Cardiac muscle cell (in vitro differentiated cells and primary cell): ENCODE results near the gene GMIP. TPM values are rescaled to one million over a fixed set of nuclear protein-coding genes. Genes with fewer than 3 reads are reported as not detected.

ENCODE experiments used
- DNase-seq, 2 donors: peaks; one replicate each; pipeline versions ENCODE4 v3.0.0 to v3.0.0-alpha.2; 2010 to 2017; ENCODE audit warnings: low read depth in 1 of 2, low spot score in 1 of 2
- H3K27ac ChIP-seq: fragments of 200-600 bp; sonication (generic); 2 replicates; pipeline ENCODE4 v1.5.1; 2016
- H3K27me3 ChIP-seq: fragments of 200-600 bp; sonication (generic); 2 replicates; pipeline ENCODE4 v1.6.0; 2016; ENCODE audit warnings: control low read depth
- H3K36me3 ChIP-seq: fragments of 200-600 bp; sonication (generic); 2 replicates; pipeline ENCODE4 v1.5.1; 2016; ENCODE audit warnings: control low read depth
- H3K4me1 ChIP-seq: fragments of 200-600 bp; sonication (generic); 2 replicates; pipeline ENCODE4 v1.8.1; 2017; ENCODE audit warnings: low read depth, mild to moderate bottlenecking, mixed run types
- H3K4me3 ChIP-seq: fragments of 200-600 bp; sonication (generic); 2 replicates; pipeline ENCODE4 v1.5.1; 2016; ENCODE audit warnings: mild to moderate bottlenecking
- H3K9me3 ChIP-seq: fragments of 200-600 bp; sonication (generic); 2 replicates; pipeline ENCODE4 v1.5.1; 2017; ENCODE audit warnings: low read depth, mild to moderate bottlenecking, control low read depth
- CTCF ChIP-seq: IDR thresholded peaks from 2 replicates; pipeline ENCODE4 v1.5.1; 2012; ENCODE audit warnings: low read depth, mild to moderate bottlenecking, low read length
- polyA plus RNA-seq: library from polyadenylated mRNA; unstranded; fragments of >200 nt; fragmentation: Nextera tagmentation; extraction: Ambion mirVana; gene quantifications from 2 replicates; pipeline ENCODE4 v1.2.1, GENCODE V29; 2016
- total RNA-seq: library from RNA; depleted of rRNA; stranded (reverse); fragments of >200 nt; gene quantifications from 2 replicates; pipeline ENCODE4 v1.2.3, GENCODE V29; 2016

GMIP gene
- total and polyA plus RNA-seq, 2 experiments from 2014 or later: 12.4 to 13.7 TPM

GRCh38 chr19:19651076-19651475 lies 7.6 kb upstream of the GMIP start:
- peaks cover 62% of the 10 kb centered on the region for H3K36me3 ChIP-seq
- DNase-seq: no peak

GRCh38 chr19:19650331-19650730 lies 6.9 kb upstream of the GMIP start:
- H3K4me1 ChIP-seq: no peaks in the 10 kb centered on the region
- no peak overlapping the region for H3K27ac ChIP-seq
- H3K27me3 ChIP-seq: no peaks in the 10 kb centered on the region
- DNase-seq: no peak
- H3K4me3 ChIP-seq: no peak overlapping the region
- H3K36me3 ChIP-seq: peaks cover 58% of the 10 kb centered on the region
- H3K9me3 ChIP-seq: no peaks in the 10 kb centered on the region
- TF ChIP-seq CTCF: no peak

More at GRCh38 chr19:19651076-19651475, 7.6 kb upstream of the GMIP start:
- Histone ChIP-seq H3K4me3 (no peak overlapping the region), H3K4me1 (no peaks in the 10 kb centered on the region), H3K9me3 (no peaks in the 10 kb centered on the region), H3K27me3 (no peaks in the 10 kb centered on the region), H3K27ac (no peak overlapping the region)
- TF ChIP-seq CTCF: no peak

GRCh38 chr19:19649580-19649995 lies 6.1 kb upstream of the GMIP start:
- TF ChIP-seq CTCF: no peak
- Histone ChIP-seq H3K4me3 (no peak overlapping the region), H3K36me3 (peaks cover 51% of the 10 kb centered on the region), H3K9me3 (no peaks in the 10 kb centered on the region), H3K27me3 (no peaks in the 10 kb centered on the region), H3K4me1 (no peaks in the 10 kb centered on the region), H3K27ac (no peak overlapping the region)
- DNase-seq: no peak

GRCh38 chr19:19649155-19649554 lies 5.7 kb upstream of the GMIP start:
- Histone ChIP-seq H3K9me3 (no peaks in the 10 kb centered on the region), H3K36me3 (peaks cover 46% of the 10 kb centered on the region), H3K4me3 (no peak overlapping the region), H3K27me3 (no peaks in the 10 kb centered on the region), H3K4me1 (no peaks in the 10 kb centered on the region), H3K27ac (no peak overlapping the region)
- TF ChIP-seq CTCF: no peak
- no peak for DNase-seq

GRCh38 chr19:19647037-19647835 lies 3.8 kb upstream of the GMIP start:
- H3K9me3 ChIP-seq: no peaks in the 10 kb centered on the region
- H3K27ac ChIP-seq: no peak overlapping the region
- peaks cover 39% of the 10 kb centered on the region for H3K36me3 ChIP-seq
- no peak for TF ChIP-seq CTCF
- no peaks in the 10 kb centered on the region for H3K27me3 ChIP-seq
- DNase-seq: no peak
- no peaks in the 10 kb centered on the region for H3K4me1 ChIP-seq
- no peak overlapping the region for H3K4me3 ChIP-seq
